Activated CD8-positive, alpha-beta T cell treated with anti-CD3 and anti-CD28 coated beads for 36 hours (primary cell): Measurements from ENCODE around the gene CXCL16. TPM values are rescaled to one million over a fixed set of nuclear protein-coding genes. Genes with fewer than 3 reads are reported as not detected.

Source experiments
- ATAC-seq: fragments of 200-7000 bp; cut with Tn5 transposase; one replicate; pipeline ENCODE4 v1.10.0; 2021; ENCODE audit warnings: mild to moderate bottlenecking, moderate library complexity
- CTCF ChIA-PET: fragments of 350-600 bp; sonication (Branson Sonifier 250); formaldehyde crosslinking; loops from one replicate; lab custom pipeline; 2021; ENCODE audit warnings: antibody characterized with exemption; lab: Charles Lee
- POLR2A ChIA-PET: fragments of 350-600 bp; sonication (Branson Sonifier 250); formaldehyde crosslinking; loops from one replicate; lab custom pipeline; 2021; ENCODE audit warnings: antibody characterized with exemption; lab: Charles Lee
- DNase-seq: peaks from one replicate; pipeline ENCODE4 v3.0.0-alpha.2; 2020
- H3K27ac Mint-ChIP-seq: one replicate; pipeline ENCODE4 v1.8.0; 2021; ENCODE audit warnings: mild to moderate bottlenecking, mixed read lengths
- H3K27me3 Mint-ChIP-seq: one replicate; pipeline ENCODE4 v1.8.0; 2021; ENCODE audit warnings: mixed read lengths
- H3K36me3 Mint-ChIP-seq: one replicate; pipeline ENCODE4 v1.8.0; 2021; ENCODE audit warnings: low read depth, mixed read lengths
- H3K4me1 Mint-ChIP-seq: one replicate; pipeline ENCODE4 v1.8.0; 2021; ENCODE audit warnings: low read depth, mixed read lengths
- H3K4me3 Mint-ChIP-seq: one replicate; pipeline ENCODE4 v1.8.0; 2021; ENCODE audit warnings: mild to moderate bottlenecking, moderate library complexity, mixed read lengths
- H3K9me3 Mint-ChIP-seq: one replicate; pipeline ENCODE4 v1.8.0; 2021; ENCODE audit warnings: mixed read lengths
- CTCF ChIP-seq: fragments of 200-600 bp; IDR thresholded peaks from one replicate; pipeline ENCODE4 v1.8.0; 2022; ENCODE audit warnings: antibody characterized with exemption, mild to moderate bottlenecking
- intact Hi-C: fragments of 100-400 bp; cut with micrococcal nuclease; formaldehyde crosslinking; loops from one replicate; pipeline ENCODE4 v1.10.0; 2022
- total RNA-seq, 2 experiments: library from RNA; stranded (reverse); gene quantifications; one replicate each; pipeline ENCODE4 v1.2.3, GENCODE V29; 2021

CXCL16 gene
- total RNA-seq, 2 experiments from 2014 or later, result 2.0 to 2.5 TPM

GRCh38 chr17:4741544-4741943 is 1.8 kb upstream of the CXCL16 start:
- no peak for DNase-seq
- intact Hi-C loops, result no loop called here
- ATAC-seq, result no peak
- Mint-ChIP-seq H3K4me3 (no peak overlapping the region), H3K36me3 (no peaks in the 10 kb centered on the region), H3K27ac (no peak overlapping the region), H3K27me3 (peaks cover 19% of the 10 kb centered on the region), H3K4me1 (peaks cover 19% of the 10 kb centered on the region), H3K9me3 (no peaks in the 10 kb centered on the region)
- CTCF ChIA-PET, result interaction anchor here (0.9 kb wide), 1 partner anchor 161 kb away, joined by 4 read pairs; the partner anchor contains the start of gene CHRNE
- TF ChIP-seq CTCF, result no peak
- POLR2A ChIA-PET, result no interaction called here

GRCh38 chr17:4740584-4740983 is 856 bp upstream of the CXCL16 start:
- no peaks in the 10 kb centered on the region for H3K36me3 Mint-ChIP-seq
- TF ChIP-seq CTCF, result no peak
- ATAC-seq (no peak), DNase-seq (no peak)
- H3K4me1 Mint-ChIP-seq, result peaks cover 25% of the 10 kb centered on the region
- ChIA-PET CTCF (no interaction called here), POLR2A (interaction anchor here (0.6 to 1.3 kb wide), 2 partner anchors 10 to 49 kb away, joined by 3 read pairs; no protein-coding TSS in a partner anchor)
- no peaks in the 10 kb centered on the region for H3K9me3 Mint-ChIP-seq
- no peak overlapping the region for H3K27ac Mint-ChIP-seq
- H3K4me3 Mint-ChIP-seq, result peak overlapping the region; percentile 68
- intact Hi-C loops, result no loop called here
- peaks cover 19% of the 10 kb centered on the region for H3K27me3 Mint-ChIP-seq

- DNase-seq (no peak), ATAC-seq (no peak)
- no peak for TF ChIP-seq CTCF
- Mint-ChIP-seq H3K4me1 (peaks cover 23% of the 10 kb centered on the region), H3K36me3 (no peaks in the 10 kb centered on the region), H3K9me3 (no peaks in the 10 kb centered on the region), H3K27ac (no peak overlapping the region), H3K27me3 (peaks cover 17% of the 10 kb centered on the region), H3K4me3 (peak overlapping the region; percentile 68)
- POLR2A ChIA-PET, result interaction anchor here (1.3 kb wide), 1 partner anchor 9 kb away, joined by 3 read pairs; no protein-coding TSS in a partner anchor
- intact Hi-C loops, result no loop called here
- CTCF ChIA-PET, result interaction anchor here (1.2 kb wide), 1 partner anchor 50 kb away, joined by 5 read pairs; no protein-coding TSS in a partner anchor
Observed at GRCh38 chr17:4740025-4740351, 260 bp upstream of the CXCL16 start.

GRCh38 chr17:4738136-4739121 is 1.3 kb downstream of the CXCL16 start:
- Mint-ChIP-seq H3K27me3 (peaks cover 17% of the 10 kb centered on the region), H3K4me3 (peak overlapping the region; percentile 76), H3K4me1 (peaks cover 26% of the 10 kb centered on the region), H3K27ac (peak overlapping the region; percentile 64), H3K9me3 (no peaks in the 10 kb centered on the region), H3K36me3 (no peaks in the 10 kb centered on the region)
- TF ChIP-seq CTCF, result no peak
- intact Hi-C loops, result no loop called here
- DNase-seq (peak; percentile 27), ATAC-seq (peak; percentile 18)
- CTCF ChIA-PET, result interaction anchor here (1.2 kb wide), 1 partner anchor 51 kb away, joined by 5 read pairs; no protein-coding TSS in a partner anchor
- POLR2A ChIA-PET, result interaction anchor here (0.7 to 1.6 kb wide), 2 partner anchors 9 to 13 kb away, joined by 3 to 4 read pairs; no protein-coding TSS in a partner anchor
